ENCODE data around the gene ATP6V0A1.
"Not testable (repeated sequence)": the region's sequence is repeated elsewhere in the genome, so short reads cannot be mapped to it uniquely, and the experiment has no call there.

The ATP6V0A1 gene

GRCh38 chr17:42476411-42476810 lies 17.7 kb downstream of the ATP6V0A1 start:
- no peak for DNase-seq (ENCODE audit: low spot score)

- no peak for DNase-seq (ENCODE audit: low spot score)
These were observed 18.5 kb downstream of the ATP6V0A1 start for GRCh38 chr17:42477173-42477572.

DNA sequence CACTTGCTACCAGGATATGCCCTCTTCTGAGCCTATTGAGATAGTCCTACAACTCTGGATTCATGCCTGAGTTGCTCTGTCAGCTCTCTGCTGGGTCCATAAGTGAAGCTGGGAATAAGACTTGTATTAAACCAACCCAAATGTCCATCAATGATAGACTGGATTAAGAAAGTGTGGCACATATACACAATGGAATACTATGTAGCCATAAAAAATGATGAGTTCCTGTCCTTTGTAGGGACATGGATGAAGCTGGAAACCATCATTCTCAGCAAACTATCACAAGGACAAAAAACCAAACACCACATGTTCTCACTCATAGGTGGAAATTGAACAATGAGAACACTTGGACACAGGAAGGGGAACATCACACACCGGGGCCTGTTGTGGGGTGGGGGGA lies 19.1 kb downstream of the ATP6V0A1 start:
- not testable (repeated sequence) for DNase-seq (ENCODE audit: low spot score)

DNA sequence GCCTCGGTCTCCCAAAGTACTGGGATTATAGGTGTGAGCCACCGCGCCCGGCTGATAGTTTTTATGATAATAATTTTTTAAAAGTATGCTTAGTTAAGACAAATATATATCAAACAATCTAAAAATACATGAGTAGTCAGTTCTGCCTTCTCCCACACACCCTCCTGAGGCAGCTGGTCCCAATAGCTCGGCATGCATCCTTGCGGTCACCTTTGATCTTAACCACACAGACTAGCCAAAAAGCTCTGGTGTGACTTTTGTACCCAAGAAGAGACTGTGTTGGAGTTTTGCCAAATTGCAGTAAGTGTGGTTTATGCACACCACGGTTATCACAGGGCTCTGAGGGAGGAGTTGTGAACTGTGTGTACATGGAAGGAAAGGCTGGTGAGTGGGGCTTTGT lies 25.6 kb downstream of the ATP6V0A1 start:
- DNase-seq (ENCODE audit: low spot score) = no peak

GRCh38 chr17:42485680-42486079 lies 27.0 kb downstream of the ATP6V0A1 start:
- DNase-seq (ENCODE audit: low spot score) = no peak

DNA sequence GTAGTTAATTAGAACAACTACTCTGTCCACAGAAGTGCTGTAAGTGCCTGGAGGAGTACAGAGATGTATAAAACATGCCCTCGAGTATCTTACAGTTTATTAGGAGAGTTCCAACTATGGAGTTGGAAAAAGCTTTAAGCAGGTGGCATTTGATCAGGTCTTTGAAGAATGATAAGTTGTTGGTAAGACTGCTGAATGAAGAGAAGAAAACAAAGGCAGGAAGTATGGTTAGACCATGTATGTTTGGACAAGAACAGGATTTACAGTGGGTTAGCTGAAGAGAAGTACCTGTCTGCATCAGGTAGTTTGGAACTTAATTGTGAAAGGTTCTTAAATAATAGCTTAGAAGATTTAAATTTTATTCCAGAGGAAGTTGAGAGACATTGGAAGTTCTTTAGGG lies 29.4 kb downstream of the ATP6V0A1 start:
- no peak for DNase-seq (ENCODE audit: low spot score)

- no peak for DNase-seq (ENCODE audit: low spot score)
These were observed 34.6 kb downstream of the ATP6V0A1 start for GRCh38 chr17:42493319-42493718.

- DNase-seq (ENCODE audit: low spot score) = no peak
These were observed 36.0 kb downstream of the ATP6V0A1 start for GRCh38 chr17:42494673-42495072.

GRCh38 chr17:42498828-42499227 lies 40.1 kb downstream of the ATP6V0A1 start:
- no peak for DNase-seq (ENCODE audit: low spot score)

GRCh38 chr17:42502091-42502490 lies 43.4 kb downstream of the ATP6V0A1 start:
- no peak for DNase-seq (ENCODE audit: low spot score)

- no peak for DNase-seq (ENCODE audit: low spot score)
These were observed 44.2 kb downstream of the ATP6V0A1 start for GRCh38 chr17:42502926-42503325.

DNA sequence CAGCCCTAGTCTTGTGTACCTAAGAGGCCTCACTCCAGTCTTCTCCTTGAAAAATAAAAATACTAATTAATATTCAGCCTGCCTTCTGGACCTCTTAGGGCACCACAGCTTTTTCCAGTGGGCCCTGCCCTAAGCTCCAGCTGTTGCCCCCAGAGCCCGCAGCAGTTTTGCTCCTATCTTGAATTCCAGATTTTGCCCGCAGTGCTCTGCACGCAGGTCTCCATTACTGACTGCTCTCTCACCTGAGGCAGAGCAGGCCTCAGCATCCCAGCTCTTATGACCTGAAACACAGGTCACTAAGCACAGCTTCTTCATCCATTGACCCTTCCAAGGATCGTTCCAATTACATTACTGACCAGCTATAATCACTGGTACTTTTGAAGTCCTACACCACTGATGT lies 49.0 kb downstream of the ATP6V0A1 start:
- no peak for DNase-seq (ENCODE audit: low spot score)

GRCh38 chr17:42508426-42509165 lies 49.9 kb downstream of the ATP6V0A1 start:
- no peak for DNase-seq (ENCODE audit: low spot score)

- no peak for DNase-seq (ENCODE audit: low spot score)
These were observed 50.7 kb downstream of the ATP6V0A1 start for GRCh38 chr17:42509409-42509808.

- no peak for DNase-seq (ENCODE audit: low spot score)
These were observed 51.2 kb downstream of the ATP6V0A1 start for GRCh38 chr17:42509841-42510240.

- no peak for DNase-seq (ENCODE audit: low spot score)
These were observed 53.6 kb downstream of the ATP6V0A1 start for GRCh38 chr17:42512246-42512645.

DNA sequence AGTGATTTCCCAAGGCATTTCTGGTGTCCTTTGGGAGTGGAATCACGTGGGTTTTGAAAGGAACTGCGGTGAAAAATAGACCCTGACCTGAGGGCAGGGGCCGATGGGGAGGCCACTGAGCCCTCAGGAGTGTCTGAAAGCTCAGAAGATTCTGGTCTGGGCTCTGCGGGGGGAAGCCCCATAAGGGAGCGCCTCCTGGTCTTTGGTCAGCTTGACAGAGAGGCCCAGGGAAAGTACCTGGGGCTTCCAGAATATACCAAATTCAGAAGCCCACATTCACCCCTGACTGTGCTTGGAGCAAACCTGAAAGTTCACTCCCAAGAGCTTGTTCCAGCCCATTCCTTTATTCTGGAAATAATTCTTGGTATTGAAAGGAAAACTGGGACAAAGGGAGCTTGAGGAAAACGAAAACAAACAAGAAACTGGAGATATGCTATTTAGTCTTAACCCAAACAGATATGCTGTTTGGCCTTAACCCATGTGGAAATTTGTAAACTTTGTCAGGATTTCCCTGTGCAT lies 54.1 kb downstream of the ATP6V0A1 start:
- no peak for DNase-seq (ENCODE audit: low spot score)

GRCh38 chr17:42513686-42514085 lies 55.0 kb downstream of the ATP6V0A1 start:
- no peak for DNase-seq (ENCODE audit: low spot score)

DNA sequence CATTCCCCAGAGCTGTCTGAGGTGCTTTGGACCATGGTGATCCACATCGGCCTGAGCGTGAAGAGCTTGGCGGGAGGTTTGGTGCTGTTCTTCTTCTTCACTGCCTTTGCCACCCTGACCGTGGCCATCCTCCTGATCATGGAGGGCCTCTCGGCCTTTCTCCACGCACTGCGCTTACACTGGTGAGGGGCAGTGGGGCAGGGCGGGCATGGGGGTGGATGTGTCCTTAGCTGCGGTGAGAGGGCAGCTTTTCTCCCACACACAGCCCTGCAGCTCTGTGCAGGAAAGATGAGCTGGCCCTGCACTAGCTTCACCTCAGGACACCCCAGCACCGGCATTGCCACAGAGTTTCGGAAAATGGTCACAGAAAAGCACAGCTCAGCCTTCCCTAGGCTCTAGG lies 55.6 kb downstream of the ATP6V0A1 start:
- DNase-seq (ENCODE audit: low spot score) = no peak

DNA sequence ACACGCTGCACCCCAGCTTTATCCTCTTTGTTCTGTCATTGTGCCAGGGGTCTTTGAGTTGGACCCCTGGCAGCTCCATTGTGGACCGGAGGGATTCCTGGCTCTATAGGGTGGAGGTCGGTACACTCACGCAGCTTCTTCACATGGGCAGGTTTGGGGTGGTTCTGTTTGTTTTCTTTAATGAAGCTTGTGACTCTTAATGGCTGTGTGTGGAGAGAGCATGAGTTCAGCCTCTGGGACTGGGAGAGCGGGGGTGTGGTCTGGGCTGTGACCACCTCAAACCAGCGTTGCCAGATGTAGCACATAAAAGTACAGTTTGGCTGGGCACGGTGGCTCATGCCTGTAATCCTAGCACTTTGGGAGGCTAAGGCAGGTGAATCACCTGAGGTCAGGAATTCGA lies 56.2 kb downstream of the ATP6V0A1 start:
- no peak for DNase-seq (ENCODE audit: low spot score)

DNA sequence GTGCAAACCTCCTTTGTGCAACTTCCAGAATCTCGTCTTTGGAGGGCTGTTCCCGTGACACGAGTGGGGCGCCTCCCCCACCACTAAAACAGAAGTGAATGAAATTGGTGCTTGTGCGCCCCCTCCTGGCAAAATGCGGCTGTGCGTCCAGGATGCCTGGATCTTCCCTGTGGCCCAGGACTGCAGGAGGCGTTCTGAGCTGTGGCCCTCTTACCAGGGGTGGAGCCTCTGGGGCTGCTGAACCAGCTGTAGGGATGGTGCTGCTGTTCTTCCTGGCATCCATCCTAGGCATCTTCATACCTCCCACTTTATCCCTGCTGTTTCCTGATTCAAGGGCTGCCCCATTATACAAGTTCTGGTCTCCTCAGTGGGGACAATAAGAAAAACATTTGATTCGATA lies 58.8 kb downstream of the ATP6V0A1 start:
- DNase-seq (ENCODE audit: low spot score) = peak; percentile 63

GRCh38 chr17:42518046-42518754 lies 59.5 kb downstream of the ATP6V0A1 start:
- DNase-seq (ENCODE audit: low spot score) = no peak
